ENCODE measurements around the gene OAF.

DNA sequence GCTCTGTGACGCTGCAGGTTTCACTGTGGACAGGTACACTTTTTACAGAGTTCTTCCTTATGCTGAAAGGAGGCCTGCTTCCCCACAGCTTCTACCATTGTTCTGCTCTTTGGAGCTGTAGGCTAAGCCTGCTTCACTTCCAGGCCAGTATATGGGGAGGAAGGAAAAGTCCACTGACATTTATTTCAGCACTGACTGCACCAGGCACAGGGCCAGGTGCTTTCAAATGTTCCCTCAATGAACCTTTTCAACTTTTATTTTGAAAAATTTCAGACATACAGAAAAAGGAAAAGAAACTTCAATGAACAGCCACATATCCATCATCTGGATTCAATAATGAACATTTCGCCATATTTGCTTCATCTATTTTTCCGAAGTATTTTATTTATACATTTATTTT, 51.1 kb downstream of the OAF start:
- TF ChIP-seq POLR2A (IDR thresholded peaks at IDR 0.05): no peak
- TF ChIP-seq, protein P1, sequence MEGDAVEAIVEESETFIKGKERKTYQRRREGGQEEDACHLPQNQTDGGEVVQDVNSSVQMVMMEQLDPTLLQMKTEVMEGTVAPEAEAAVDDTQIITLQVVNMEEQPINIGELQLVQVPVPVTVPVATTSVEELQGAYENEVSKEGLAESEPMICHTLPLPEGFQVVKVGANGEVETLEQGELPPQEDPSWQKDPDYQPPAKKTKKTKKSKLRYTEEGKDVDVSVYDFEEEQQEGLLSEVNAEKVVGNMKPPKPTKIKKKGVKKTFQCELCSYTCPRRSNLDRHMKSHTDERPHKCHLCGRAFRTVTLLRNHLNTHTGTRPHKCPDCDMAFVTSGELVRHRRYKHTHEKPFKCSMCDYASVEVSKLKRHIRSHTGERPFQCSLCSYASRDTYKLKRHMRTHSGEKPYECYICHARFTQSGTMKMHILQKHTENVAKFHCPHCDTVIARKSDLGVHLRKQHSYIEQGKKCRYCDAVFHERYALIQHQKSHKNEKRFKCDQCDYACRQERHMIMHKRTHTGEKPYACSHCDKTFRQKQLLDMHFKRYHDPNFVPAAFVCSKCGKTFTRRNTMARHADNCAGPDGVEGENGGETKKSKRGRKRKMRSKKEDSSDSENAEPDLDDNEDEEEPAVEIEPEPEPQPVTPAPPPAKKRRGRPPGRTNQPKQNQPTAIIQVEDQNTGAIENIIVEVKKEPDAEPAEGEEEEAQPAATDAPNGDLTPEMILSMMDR (IDR thresholded peaks at IDR 0.05): no peak

Data from uterus (tissue), 2 donors.